Raji (cell line): Measurements from ENCODE around the gene AACS.

Source experiments
- POLR2A ChIP-seq: IDR thresholded peaks from 2 replicates; pipeline ENCODE4 v1.6.1; 2011; ENCODE audit warnings: low read depth, low read length, control low read depth; ENCODE audit not compliant: insufficient read depth

The AACS gene

DNA sequence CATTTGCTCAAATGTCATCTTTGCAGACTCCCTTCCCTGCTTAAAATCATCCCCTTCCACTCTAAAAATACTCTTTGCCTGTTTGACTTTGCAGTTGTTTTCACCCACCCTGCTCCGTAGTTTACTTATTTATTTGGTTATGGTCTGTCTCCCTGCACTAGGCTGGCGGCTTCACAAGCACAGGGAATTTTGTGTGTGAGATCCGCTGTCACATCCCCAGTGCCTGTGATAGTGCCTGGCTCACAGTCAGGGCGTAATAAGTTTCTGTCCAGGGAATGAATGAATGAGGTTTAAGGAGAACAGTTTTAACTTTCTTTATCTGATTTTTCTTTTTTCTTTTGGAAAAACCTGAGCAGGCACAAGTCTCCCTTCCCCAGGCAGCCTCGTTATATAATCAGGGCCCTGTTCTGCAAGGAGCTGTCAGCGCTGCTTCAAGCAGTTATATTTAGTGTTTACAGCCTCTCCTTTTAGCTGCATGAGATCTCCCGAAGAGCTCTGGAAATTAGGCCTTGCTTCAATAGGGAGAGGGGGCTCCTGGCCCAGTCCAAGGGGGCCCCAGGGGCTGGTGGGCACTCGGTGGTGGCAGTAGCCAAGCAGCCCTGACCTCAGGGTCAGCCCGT is 107.1 kb downstream of the AACS start:
- TF ChIP-seq POLR2A: no peak

GRCh38 chr12:125175576-125175975 is 110.3 kb downstream of the AACS start:
- no peak for TF ChIP-seq POLR2A

DNA sequence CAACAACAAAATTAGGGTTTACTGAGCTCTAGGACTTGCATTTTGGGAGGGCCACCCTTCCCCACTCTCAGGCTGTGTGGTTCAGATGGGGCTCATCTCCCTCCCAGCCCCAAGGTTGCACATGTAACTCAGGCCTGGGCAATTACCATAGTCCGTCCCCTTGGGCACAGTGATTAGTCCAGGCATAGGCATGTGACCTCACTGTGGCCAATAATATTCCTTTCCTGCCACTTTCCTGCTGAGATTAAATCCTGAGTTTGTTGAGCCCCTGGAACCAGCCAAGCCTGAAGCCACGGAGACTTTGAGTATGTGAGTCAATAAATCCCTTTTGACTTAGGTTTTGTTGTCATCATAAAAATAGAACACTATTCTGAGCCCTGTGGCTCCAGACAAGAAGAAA is 113.0 kb downstream of the AACS start:
- TF ChIP-seq POLR2A: no peak

DNA sequence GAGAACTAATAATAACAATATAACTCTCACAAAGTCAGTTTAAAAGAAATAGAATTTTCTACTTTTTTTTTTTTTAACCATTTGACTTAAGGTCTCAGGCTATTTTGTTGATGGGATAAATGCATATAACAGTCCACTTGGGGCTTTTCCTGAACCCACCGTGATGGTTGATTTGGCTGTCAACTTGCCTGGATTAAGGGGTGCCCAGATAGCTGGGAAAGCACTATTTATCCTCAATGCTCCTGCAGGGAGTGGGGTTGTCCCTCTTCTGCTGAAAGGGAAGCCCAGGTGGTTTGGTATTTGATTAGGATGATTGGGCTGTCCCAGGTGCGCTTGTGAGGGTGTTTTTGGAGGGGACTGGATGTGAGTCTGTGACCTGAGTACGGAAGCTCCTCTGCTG is 114.9 kb downstream of the AACS start:
- no peak for TF ChIP-seq POLR2A

- TF ChIP-seq POLR2A: no peak
Measured at GRCh38 chr12:125181107-125181506, 115.9 kb downstream of the AACS start.

- no peak for TF ChIP-seq POLR2A
Measured at GRCh38 chr12:125183187-125184067, 118.2 kb downstream of the AACS start.

DNA sequence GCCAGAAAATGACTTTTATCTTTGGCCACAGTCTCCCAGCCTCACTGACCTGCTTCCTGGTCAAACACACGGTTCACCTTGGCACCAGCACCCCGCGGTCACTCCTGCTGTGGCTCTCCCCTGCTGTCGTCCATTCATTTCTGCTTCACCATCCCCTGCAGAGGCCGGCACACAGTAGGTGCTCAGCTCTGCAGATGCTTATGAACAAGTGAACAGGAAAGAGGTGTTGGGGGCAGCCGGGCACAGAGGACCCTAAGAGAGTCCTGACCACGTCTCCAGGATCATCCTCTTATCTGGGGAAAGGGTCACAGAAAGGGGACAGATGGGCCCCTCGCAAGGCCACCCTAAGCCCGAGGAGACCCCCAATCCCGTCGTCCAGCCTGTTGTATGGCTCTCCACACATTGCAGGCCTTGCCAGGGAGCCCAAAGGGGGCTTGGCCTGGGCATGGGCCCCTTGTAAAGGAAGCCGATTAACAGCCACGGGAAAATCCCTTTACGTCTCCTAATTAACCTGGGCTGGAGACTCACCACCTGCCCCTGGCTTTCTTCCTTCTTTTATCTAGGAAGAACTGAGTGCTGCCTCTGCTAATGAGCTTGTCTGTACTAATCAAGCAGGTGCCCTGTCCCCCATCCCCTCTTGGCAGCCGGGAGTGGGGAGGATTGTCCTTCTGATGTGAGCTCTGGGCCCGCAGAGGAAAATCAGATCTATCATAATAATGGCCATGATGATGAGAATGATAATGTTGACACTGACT is 119.2 kb downstream of the AACS start:
- TF ChIP-seq POLR2A: no peak

DNA sequence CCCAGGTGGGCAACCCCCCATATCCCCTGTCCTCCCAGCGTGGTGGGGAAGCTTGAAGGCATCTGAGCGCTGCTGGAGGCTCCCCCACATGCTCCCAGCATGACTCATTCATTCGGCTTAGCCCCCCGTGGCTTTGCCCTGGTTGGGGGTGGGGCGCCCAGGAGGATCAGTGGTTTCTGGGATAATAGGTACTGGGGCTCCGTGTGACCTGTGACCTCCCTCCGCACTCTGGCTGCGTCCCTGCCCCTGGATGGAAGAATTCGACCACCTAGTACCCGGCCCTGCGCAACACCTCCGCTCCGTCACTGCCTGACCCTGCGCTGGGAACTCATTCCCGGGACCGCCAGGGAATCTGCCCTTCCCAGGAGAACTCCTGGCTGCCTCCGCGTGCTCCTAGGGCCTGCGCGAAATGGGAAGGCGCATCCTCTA is 120.1 kb downstream of the AACS start:
- no peak for TF ChIP-seq POLR2A

DNA sequence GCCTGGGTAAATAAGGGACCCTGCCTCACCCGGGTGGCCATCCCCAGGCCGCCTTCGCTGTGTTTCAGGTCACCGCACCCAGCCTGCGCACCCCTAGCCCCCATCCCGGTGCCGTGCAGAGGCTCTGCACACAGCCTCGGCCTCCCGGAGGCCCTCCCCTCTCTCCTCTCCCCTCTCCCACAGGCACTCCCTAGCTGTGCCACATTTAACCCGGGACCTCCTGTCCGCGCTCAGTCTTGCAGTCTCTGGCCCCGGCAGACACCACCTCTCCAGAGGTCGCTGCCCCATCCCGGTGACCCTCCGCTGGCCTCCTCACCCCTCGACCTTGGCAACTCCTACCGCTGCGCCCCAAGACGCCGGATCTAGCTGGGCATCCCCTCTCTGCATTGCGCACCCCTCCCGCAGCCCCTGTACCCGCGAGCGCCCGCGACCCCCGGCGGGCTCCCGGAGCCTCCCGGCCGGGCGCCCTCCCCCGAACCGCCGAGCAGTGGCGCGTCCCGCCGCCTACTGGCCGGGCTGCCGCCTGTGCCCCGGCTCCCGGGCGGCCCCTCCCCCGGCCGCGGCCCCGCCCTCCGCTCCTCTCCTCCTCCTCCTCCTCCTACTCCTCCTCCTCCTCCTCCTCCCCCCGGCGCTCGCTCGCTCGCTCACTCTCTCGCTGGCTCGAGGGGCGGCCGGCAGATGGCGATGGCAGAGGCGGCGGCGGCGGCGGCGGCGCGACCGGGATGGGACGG is 120.7 kb downstream of the AACS start, which contains the start of gene TMEM132B:
Gene TMEM132B (plus strand): TSS at position 647 of the 731 bp plus-strand sequence.
- no peak for TF ChIP-seq POLR2A

DNA sequence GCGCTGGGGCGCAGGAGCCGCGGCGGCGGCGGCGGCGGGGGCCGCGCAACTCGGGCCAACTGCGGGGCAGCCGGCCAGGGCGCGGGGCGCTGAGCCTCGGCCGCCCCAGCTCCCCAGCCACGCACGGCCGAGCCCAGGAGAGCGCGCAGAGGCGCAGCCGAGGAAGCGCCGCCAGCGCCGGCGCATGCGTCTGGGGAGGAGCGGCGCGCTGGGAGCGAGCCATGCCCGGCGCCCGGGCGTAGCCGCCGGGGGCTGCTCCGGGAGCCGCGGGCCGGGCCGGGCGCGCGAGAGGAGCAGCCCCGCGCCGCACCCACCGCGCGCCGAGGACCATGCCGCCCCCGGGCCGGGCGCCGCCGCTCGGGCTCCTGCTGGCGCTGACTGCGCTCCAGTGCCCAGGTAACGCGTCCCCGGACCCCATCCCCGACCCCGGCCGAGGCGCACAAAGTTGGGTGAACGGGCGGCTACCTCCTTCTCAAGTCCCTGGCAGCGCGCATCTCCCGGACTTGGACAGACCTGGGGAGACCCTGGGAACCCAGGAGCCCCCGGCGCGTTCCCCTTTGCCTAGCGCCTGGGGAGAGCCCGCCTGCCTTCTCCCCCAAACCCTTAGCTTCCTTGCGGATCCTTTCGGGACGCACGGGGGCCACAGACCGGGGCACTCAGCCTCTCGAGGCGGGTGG is 121.4 kb downstream of the AACS start:
- TF ChIP-seq POLR2A: no peak

DNA sequence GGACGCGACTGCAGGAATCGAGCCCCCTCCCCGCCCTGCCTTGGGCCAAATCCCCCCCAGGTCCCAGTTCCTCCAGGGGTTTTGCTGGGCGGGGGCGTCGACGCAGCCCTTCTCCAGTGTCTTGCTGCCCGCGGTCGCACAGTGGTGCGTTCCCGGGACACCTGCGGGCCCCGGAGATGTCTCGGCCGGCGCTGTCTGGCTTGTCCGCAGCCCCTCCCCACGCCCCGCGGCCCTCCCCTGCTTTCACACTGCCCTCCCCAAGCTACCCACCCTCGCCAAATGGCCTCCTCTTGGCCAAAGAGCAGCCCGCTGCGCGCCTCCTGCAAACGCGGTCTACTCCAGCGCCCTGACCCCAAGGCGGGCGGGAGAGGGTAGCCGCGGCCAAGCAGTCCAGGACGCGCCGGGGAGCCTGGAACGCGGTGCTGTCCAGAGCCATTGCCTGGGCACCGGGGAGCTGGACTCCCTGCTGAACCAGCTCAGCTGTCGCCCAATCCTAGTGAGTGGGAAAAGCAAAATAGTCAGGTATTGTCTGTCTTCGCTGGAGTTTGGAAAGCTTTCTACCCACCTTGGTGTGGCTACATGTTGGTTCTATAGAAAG is 122.0 kb downstream of the AACS start:
- no peak for TF ChIP-seq POLR2A

DNA sequence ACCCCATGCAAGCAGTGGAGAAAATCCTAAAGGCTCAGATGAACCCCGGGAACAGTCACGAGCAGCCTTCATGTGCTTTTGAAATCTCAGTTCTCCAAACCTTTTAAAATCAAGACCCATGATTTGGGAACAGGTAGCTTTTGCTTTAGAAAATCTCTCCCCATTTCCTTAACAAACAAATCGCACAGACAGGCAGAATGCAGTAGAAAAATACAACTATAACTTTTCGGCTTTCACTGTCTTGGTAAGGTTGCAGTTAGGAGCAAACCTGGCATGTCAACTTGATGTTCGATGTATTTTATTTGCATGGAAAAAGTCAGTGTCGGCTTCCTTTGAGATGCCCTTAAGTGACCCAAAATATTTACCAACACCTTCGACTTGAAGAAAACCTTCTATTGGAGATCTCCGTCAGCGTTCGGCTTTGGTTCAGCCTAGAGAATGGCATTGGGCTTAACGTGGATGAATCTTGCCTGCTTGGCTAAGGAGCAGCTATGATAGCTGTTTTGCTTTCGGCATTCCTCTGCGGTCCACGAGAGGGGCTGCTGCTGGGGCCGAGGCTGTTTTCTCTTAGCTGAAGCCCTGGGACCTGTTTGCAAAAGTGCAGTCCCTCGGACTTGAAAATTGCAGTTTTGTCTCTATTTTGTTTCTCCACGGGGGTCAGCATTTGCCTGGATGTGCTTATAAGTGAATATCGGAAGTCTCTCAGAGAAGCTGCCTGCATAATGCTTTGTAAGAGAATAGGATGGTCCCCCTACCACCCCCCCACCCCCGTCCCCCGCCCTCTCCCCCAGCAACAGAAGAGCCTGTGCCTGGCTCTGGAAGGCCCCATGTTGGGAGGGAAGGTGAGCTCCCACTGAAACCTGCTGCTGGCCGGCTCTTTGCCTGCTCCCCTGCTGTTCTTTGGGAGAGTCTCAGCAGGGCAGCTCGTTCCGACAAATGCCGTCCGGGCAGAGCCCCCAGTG is 122.8 kb downstream of the AACS start:
- no peak for TF ChIP-seq POLR2A

DNA sequence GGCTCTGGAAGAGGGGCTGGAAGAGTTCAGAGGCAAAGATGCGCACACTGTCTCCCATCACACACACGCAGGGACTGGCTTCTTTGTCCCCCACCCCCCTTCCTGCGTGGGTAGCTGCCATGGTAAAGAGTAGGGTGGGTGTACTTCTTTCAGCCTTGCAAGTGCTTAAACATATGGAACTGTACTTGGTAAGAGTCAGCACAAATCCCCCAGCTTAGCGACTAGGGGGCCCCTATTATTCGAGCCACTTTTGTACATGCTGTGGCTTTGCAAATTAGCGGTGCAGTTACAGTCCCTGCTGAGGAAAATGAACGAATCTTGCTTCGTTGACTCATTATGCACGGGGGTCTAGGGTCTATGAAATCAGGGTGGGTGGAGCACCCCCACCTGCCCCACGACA is 123.8 kb downstream of the AACS start:
- no peak for TF ChIP-seq POLR2A
